ENCODE data around the gene KIF3C. TPM values are rescaled to one million over a fixed set of nuclear protein-coding genes. Genes with fewer than 3 reads are reported as not detected.
"Not testable (repeated sequence)": the region's sequence is repeated elsewhere in the genome, so short reads cannot be mapped to it uniquely, and the experiment has no call there.

The KIF3C gene
- total RNA-seq, 1 donor from 2014 or later = 8.6 TPM

DNA sequence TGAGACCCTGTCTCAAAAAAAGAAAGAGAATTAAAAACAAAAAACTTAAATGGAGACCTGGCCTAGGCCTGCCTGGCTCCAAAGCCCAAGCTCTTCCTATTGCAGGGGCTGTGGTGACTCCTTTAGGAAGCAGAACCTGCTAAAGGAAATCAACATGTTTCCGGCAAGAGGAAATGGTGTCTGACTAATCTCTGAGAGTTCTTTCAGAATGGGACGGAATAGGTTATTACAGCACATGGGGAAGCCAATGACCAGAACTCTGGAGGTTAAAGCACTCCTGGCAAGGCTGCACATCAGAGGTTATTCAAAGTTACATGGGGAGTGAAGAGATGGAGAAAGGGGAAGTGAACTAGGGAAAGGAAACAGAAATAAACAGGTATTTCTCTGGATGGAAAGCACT lies 21.4 kb downstream of the KIF3C start:
- DNase-seq (ENCODE audit: low read depth) = no peak

DNA sequence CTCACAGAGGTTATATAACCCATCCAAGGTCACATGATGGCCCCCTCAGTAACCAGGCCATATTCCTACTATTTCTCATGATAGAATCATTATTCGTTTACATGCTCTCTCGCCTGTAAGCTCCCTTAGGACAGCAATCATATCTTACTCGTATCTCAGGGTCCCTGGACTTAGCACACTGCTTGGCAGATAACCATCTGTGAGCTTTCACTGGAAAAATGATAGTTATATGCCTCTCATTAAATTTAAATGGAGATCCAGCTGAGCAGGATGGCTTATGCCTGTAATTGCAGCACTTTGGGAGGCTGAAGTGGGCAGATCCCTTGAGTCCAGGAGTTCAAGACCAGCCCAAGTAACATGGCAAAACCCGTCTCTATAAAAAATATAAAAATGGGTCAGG lies 21.9 kb downstream of the KIF3C start:
- no peak for DNase-seq (ENCODE audit: low read depth)

DNA sequence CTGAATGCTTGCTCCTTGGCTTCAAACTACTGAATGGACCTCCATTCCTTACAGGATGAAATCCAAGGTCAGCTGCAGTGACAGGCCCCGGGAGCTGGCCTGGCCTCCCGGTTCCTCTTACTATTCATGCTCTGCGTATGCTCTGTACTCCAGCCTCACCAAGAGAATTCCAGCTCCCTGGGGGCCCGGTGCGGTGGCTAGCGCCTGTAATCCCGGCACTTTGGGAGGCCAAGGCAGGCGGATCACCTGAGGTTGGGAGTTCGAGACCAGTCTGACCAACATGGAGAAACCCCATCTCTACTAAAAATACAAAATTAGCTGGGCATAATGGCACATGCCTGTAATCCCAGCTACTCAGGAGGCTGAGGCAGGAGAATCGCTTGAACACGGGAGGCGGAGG lies 23.7 kb downstream of the KIF3C start:
- not testable (repeated sequence) for DNase-seq (ENCODE audit: low read depth)

DNA sequence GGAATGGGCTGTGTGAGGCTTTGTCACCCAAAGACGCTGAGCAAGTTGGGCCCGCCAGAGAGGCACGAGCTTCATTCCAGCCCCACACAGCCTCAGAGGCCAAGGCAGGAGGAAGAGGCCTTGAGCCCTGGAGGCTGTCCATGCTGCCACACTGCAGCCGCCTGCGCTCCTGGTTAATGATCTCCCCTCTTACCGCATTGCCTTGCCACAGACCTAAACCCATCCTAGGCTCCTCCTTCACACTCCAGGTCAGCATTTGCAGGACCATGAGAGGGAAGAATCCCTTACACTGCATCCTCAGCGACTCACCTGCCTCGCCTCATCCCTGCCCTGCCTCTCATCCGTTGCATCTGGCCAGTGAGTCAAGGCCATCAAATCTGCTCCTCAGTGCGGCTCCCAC lies 24.6 kb downstream of the KIF3C start:
- DNase-seq (ENCODE audit: low read depth) = no peak

DNA sequence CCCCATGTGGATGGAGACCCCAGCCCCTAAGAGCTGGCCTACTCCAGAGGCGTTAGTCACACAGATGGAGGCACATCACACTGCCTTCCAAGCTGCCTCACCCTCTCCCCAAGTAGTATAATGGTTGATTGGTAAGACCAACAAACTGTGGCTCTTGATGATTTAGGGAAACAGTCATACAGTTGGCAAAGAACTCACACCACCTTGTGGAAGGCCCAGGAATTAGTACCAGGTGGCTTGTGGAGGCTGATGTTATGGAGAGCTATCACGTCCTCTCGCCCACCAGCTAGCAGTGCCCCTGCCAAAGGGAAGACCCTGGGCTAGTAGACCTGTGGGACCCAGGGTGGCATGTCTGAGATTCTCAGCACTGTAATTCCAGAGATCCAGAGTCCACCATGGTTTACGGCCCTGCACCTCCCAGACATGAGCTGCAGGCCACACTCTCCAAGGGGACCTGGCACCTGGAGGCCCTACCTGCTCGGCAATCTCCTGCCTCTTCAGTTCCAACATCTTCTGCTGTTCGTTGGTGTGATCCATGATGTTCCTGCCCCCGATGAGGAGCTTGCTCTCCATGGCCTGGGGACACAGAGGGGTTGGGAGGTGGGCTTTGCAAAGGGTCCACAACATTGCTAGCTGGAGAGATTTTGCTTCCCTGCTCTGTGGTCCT lies 26.3 kb downstream of the KIF3C start:
- DNase-seq (ENCODE audit: low read depth) = no peak

DNA sequence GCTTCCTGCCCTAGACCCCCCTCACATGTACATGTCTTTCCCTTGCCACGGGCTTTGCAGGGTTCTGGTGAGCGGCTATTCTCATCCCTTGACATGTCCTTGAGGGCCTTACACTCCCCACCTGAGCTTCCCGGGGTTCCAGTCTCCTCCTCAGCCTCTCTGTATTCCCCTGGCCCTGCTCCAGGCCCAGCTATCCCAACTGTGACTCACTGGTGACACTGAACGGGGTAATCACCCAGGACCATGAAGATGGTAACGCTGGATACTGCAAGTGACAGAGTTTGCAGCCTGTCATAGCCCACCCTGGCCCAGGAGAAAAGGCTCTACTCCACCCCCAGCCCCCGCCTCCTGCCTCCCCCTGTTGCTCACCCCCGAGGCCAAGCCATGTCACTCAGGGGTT lies 27.3 kb downstream of the KIF3C start:
- no peak for DNase-seq (ENCODE audit: low read depth)

DNA sequence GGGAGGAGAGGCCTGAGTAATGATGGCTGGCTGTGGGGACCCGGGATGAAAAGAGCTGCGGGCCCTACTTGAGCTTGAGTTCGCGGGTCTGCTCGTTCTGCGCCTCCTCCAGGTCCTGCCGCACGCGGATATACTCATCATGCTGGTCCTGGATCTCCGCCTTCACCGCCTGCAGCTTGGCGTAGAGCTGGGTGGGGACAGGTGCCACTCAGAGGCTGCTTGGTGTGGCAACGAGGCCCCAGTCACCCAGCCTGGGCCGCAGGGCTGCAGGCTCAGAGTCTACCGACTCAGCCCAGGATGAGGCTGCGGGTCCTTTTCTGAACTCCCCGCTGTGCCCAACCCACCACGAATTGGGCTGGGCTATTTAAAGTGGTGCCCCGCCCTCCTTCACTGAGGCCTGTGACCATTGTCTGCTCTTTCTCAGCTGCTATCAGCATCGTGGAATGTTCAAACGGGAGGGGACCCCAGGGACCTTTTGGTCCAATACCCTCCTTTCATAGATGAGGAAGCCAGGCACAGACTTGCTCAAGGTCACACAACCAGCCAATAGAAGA lies 28.0 kb downstream of the KIF3C start:
- DNase-seq (ENCODE audit: low read depth) = peak; percentile 40

DNA sequence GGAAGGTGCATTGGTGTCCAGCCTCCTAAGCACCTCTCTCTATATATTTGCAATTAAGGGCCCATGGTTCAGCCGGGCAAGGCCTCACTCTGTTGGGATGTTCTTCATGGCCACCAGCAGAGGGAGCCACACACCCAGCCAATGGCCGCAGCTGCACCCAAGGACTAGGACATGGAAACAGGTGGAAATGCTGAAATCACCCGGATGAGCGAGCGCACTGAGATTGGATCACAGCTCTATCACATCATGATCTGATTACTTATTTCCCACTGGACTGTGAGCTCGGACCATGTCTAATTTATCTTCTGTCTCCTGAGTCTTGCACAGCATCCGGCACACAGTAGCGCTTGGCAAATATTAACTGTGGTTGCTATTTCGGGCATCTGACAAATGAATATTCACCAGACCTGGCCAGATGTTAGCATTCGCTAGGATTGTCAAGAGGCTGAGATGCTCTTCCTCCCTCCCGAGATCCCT lies 31.2 kb downstream of the KIF3C start:
- DNase-seq (ENCODE audit: low read depth) = peak; percentile 91

DNA sequence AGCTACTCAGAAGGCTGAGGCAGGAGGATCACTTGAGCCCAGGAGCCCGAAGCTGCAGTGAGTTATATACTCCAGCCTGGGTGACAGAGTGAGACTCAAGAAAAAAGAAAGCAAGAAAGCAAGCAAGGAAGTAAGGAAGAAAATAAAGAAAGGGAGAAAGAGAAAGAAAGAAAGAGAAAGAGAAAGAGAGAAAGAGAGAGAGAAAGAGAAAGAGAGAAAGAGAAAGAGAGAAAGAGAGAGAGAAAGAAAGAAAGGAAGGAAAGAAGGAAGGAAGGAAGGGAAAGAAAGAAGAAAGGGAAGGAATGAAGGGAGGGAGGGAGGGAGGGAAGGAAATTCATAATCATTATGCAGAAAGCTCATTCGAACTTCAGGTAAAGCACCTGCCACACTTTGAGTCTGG lies 33.9 kb downstream of the KIF3C start:
- no peak for DNase-seq (ENCODE audit: low read depth)

DNA sequence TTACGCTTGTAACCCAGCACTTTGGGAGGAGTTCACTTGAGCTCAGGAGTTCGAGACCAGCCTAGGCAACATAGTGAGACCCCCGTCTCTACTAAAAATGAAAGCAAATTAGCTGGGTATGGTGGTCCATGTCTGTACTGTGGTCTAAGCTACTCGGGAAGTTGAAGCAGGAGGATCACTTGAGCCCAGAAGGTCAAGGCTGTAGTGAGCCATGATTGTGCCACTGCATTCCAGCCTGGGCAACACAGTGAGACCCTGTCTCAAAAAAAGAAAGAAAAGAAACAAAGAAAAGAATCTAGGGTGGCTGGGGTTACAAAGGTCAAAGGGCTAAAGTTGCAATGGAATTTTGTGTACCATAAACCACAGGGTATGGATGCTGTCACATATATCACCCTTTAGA lies 41.3 kb downstream of the KIF3C start:
- DNase-seq (ENCODE audit: low read depth) = no peak

DNA sequence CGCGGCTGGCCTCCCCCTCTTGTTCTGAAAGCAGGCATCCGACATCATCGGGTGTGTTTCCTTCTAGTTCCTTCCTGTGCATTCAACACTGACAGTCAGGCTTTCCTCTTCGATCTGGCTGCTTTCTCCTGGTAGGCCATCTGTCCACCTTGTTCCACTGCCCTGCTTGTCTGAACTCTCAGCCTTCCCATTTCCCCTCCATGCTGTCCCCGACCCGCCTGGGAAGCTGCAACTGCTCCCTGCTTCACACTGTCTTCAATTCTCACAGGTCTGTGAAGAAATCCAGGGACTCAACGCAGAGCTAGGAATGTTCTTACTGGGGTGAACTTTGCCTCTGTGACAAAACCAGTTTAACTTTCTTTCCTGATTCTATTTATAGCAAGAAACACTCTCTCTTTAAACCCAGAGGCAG lies 43.0 kb downstream of the KIF3C start:
- DNase-seq (ENCODE audit: low read depth) = no peak

DNA sequence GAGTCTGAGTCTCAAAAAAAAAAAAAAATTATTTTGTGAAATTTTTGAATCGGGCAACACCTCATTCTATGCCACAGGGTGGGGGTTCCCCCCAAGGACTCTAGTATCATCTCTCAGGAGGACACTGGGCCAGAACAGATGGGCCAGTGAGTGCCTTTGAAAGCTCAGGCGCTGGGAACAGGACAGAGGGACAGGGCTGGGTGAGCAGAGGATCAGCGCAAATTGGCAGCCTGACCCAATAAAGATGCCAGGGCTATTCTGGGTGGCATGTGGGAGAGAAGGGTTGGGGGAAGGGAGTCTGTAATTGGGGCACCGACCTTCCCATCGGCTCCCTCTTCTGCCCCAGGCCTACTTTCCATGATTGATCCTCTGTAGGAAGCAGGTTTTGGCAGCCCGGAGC lies 44.0 kb downstream of the KIF3C start:
- peak; percentile 9 for DNase-seq (ENCODE audit: low read depth)

DNA sequence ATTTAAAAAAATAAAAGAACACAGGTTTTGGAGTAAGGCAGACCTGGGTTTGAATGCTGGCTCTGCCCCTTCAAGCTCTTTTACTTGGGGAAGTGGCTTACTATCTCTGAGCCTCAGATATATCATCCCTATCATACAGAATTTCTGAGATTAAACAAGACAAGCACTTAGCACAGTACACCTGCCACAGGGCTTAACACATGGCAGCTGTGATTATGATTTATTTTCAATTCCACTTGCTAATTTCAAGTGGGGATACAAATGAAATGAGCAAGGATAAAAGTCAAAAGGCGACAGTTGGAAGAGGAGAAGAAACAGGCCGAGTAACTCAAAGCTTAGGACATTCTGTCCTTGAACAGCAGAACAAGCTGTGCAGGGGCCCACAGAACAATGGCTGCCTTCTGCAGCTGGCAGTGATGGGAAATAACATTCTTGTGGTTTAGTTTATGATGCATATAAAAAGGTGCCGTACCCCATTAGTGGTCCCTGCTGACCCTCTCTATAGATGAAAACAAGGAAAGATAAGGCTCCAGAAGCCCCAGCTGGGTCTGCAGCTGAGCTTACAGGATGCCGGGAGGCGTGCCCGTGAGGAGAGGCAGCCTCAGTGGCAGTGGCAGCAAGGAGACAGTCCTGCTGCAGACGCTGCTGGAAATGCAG lies 45.3 kb downstream of the KIF3C start:
- DNase-seq (ENCODE audit: low read depth) = peak; percentile 14

DNA sequence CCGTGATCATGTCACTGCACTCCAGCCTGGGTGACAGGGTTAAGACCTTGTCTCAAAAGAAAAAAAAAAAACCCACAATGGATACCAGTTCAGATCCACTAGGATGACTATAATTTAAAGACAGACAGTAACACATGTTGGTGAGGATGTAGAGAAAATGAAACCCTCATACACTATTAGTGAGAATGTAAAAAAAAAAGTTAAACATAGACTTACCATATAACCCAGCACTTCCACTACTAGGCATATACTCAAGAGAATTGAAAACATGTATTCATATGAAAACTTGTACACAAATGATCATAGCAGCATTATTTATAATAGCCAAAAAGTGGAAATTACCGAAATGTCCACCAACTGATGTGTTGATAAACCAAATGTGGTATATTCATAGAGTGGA lies 48.7 kb downstream of the KIF3C start:
- no peak for DNase-seq (ENCODE audit: low read depth)

DNA sequence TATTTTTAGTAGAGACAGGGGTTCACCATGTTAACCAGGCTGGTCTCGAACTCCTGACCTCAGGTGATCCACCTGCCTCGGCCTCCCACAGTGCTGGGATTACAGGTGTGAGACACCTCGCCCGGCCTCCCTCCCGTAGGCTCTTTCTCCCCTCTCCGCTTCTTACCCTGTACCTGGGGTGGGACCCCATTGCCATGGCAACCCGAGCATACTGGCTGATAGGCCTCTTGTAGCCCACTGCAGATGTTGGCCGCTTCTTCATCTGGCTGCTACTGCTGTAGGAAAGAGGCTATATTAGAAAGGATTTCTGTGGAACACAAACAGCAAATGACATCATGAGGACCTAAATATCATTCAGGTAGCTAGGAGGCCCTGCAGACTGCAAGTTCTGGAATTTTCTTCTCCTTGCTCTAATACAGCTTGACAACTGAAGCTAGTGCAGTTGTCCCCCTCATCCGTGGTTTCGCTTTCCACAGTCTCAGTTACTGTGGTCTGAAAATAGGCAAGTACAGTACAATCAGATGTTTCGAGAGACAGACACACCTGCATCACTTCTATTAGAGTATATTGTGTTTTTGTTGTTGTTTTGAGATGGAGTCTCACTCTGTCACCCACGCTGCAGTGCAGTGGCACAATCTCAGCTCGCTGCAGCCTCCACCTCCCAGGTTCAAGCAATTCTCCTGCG lies 52.4 kb downstream of the KIF3C start:
- DNase-seq (ENCODE audit: low read depth) = no peak

DNA sequence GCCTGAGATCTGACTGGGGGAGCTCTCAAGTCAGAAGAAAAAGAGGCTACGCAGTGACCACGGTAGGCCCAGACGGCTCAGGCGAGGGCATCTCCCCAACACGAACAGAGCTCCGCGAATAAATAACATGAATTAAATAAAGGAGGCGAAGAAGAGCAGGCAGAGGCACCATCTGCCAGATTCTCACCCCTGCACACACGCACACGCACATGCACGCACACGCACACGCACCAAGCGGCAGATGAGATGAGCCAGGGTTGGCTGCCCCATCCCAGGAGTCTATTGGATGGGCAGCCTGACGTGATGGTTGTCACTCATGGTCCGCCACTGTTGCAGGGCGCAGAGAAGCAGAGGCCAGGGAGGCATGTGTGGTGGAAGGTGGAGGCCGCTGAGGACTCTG lies 53.6 kb downstream of the KIF3C start:
- DNase-seq (ENCODE audit: low read depth) = no peak

DNA sequence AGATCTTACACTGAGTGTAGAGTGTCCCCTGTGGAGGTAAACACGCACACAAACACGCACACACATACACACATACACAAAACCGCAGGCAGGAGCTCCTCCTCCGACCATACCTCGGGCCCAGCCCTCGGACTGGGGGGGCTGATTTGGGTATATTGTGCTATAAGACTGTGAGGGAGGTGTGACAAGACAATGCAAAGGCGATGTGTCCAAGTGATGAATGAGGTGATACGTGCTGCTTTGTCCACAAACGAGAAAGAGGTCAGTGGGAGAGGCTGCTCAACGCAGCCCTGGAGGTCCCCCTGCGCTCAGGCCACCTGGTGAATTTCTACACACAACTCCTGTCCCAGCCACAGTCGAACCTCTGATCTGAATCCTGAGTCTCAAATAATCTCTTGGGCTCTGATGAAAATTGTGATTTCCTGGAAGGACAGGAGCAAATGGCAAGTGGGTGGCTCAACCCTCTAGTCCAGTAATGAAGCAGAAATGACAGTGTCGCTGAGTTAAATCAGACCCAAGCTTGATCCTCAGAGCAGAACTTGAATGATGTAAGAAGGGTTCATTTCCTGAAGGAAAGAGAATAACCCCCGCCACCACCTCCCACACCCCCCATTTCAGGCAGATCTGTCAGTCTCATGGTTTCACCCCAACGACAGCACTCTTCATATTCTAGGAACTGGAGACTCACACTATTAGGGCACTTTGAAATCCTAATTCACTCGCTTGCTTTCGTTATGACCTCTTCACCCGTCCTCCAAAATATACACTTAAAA lies 55.1 kb downstream of the KIF3C start:
- no peak for DNase-seq (ENCODE audit: low read depth)

DNA sequence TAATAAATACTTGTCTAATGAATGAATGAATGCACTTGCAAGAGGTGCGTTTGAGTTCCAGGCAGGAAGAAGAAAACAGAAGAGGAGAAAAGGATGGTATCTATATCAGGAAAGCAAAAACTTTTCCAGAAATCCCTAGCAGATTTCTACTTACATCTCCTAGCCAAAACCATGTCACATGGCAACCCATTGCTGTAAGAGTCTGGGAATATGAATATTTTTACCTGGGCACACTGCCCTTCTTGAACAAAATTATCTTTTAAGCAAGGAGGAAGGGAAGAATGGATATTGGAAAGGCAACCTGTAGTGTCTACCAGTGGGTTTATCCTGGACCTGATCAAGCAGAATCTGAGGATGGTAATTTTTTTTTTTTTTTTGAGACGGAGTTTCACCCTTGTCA lies 59.8 kb downstream of the KIF3C start:
- DNase-seq (ENCODE audit: low read depth) = no peak

DNA sequence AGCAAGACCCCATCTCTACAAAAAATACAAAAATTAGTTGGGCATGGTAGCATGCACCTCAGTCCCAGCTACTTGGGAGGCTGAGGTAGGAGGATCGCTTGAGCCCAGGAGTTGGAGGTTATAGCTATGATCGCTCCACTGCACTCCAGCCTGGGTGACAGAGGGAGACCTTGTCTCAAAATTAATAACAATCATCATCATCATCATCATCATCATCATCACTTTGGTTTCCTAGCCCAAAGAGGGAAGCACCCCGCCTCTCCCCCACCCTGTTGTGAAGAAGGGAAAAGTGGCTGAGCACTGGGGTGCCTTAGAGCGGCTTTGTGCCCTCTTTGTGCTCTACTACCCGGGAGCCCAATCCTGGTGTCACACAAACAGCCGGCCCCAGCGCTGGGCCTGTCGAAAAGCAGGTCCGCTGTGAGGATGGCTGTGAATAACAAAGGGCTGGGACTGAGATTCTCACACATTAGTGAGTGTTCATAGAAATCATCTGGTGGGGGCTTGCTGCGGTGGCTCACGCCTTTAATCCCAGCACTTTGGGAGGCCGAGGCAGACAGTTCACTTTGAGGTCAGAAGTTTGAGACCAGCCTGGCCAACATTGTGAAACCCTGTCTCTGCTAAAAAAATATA lies 61.4 kb downstream of the KIF3C start:
- no peak for DNase-seq (ENCODE audit: low read depth)

DNA sequence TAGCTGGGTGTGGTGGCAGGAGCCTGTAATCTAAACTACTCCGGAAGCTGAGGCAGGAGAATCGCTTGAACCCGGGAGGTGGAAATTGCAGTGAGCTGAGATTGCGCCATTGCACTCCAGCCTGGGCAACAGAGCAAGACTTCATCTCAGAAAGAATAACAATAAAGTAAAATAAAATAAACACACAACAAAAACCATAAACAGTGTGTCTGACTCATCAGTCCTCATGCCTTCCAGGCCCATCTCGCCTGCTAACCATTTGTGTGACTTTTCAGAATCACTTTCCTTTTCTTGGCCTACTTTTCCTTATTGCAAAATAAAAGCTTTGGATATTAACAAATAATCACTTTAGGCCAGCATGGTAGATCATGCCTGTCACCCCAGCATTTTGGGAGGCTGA lies 62.0 kb downstream of the KIF3C start:
- no peak for DNase-seq (ENCODE audit: low read depth)

DNA sequence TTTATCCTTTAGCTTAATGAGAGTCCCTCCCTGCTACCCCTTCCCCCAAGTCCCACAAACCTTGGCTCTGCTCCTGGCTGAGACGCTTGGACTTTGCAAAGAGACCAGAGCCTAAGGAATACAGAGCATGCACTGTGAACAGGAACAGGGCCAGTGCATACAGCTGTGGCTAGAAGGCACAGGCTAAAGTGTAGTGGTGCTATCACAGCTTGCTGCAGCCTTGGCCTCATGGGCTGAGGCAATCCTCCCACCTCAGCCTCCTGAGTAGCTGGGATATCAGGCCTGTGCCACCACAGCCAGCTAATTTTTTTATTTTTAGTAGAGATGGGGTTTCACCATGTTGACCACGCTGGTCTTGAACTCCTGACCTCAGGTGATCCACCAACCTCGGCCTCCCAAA lies 64.5 kb downstream of the KIF3C start:
- no peak for DNase-seq (ENCODE audit: low read depth)
